Stimulated activated CD4-positive, alpha-beta T cell treated with anti-CD3 and anti-CD28 coated beads, Interleukin-1b, Interleukin-23, amount 100 ng/mL, for 48 hours (primary cell): ENCODE data around the gene CST7.
"Not testable (repeated sequence)": the region's sequence is repeated elsewhere in the genome, so short reads cannot be mapped to it uniquely, and the experiment has no call there.

Source experiments
- DNase-seq: peaks from one replicate; pipeline ENCODE4 v3.0.0-alpha.2; 2020

Gene CST7, protein sequence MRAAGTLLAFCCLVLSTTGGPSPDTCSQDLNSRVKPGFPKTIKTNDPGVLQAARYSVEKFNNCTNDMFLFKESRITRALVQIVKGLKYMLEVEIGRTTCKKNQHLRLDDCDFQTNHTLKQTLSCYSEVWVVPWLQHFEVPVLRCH

DNA sequence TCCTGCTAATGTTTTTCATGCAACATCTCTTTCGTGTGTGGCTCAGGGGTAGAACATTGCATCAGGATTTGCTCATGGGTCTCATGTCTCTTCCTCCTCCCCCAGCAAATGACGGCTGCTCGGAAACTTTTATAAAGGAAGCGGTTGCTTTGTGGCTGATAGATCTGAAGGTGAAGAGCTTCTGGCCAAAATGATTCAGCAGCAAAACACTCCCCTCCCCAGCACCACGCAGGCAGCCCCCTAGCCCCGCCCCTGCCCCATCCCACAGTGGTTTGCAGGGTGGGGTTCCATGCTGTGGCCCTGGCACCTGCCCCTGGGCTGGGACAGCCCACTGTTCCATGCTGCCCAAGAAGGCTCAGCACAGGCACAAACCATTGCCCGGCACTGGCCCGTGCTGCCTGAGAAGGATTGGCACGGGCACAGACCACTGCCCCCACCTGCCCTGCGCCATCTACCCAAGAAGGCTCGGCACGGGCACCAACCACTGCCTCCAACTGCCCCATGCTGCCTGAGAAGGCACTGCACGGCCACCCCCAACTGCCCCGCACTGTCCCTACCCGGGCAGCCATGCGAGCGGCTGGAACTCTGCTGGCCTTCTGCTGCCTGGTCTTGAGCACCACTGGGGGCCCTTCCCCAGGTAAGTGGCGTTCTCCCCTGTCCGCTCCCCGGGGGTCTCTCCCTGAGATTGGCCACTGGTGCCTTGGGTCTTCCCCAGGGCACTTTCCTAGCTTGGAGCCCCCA lies at the start of gene CST7:
CST7 (plus strand) TSS at position 331 of the 741 bp plus-strand sequence; CDS start at position 568, 237 bp downstream.
- peak; percentile 85 for DNase-seq

DNA sequence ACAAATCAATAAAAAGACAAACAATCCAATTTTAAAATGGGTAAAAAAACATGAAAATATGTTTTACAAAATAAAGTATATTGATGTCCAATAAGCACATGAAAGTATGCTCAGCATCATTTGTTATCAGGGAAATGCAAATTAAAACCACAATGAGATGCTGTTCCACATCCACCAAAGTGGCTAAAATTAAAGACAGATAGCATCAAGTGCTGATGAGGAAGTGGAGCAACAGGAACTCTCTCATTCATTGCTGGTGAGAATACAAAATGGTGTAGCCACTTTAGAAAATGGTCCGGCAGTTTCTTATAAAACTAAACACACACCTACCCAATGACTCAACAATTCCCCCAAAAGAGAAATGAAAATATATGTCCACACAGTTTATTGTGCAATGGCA lies 42.3 kb upstream of the CST7 start:
- no peak for DNase-seq

DNA sequence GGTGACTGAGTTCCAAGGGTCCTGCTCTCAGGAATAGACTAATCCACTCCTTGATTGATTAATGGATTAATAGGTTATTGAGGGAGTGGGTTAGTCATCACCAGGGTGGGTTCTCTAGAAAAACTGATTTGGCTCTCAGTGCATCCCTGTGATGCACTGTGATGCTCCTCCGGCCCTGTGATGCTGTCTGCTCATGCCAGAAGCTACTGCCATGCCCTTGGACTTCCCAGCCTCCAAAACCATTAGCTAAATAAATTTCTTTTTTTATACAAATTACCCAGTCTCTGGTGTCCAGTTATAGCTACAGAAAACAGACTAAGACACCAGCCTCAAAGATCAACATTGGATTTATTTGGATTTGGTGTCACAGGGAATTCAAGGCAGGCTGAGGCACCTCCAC lies 40.4 kb upstream of the CST7 start:
- no peak for DNase-seq

DNA sequence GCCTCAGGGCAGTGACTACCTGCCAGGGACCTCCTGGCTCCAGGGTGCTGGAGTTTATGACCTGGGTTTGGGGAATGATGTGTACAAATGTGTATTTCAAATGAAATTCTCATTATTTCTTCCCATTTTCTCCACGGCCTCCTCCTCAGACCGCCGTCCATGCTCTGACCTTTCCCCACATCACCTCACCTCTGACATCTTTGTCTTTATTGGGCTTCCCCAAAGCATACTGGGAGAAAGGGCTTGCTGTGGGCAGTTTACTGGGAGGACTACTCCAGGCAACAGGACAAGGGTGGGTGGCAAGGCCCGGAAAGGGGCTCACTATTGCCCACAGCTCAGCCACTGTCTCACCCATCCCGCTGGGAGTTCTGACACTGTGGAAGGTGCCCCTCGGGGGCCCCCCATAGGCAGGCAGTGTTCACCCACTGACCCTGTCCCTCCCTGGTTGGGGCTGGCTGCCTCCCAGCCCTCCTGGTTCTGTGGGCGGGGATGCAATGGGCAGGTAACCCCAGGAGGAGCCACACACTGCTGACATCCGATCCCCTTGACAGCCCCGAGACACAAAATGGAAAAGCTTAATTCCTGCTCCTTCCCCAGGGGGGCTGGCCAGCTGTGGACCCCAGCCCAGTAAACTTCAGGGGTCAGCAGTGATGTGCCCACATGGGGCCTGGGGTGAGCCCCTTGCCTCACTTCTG lies 39.8 kb upstream of the CST7 start:
- DNase-seq: no peak

DNA sequence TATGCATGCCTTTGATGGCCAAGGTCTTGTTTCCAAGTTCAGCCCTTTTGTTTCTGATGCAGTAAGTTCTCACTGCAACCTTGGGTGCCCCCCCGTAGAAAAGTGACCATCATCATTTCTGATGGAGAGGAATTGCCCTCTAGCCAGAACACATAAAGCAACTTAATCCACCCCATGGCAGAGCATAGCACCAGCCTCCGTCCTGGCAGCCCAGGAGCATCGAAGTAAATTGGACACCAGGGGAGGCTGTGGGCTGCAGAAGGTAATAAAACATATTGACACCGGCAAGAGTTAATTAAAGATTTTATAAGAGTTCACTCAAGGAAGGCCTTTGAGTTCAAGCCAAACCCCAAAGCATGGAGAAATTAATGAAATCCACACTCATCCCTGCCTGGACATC lies 39.2 kb upstream of the CST7 start:
- no peak for DNase-seq

DNA sequence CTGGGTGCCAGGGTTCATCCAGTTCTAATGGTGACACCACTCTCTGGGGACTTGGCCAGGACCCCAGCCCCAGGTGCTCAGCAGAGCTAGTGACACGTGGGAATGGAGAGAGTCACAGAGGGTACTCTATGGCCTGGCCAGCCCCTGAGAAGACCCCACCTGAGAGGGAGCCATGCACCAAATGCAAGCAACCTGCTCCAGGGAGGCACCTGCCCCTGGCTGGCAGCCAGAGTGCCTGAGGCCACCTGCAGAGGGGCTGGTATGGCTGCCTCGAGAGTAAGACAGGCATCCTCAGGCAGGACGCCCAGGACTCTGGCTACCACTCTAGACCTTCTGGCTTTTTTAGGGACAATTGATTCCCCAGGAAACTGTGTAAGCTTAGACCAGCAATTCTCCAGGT lies 38.6 kb upstream of the CST7 start:
- DNase-seq: no peak

DNA sequence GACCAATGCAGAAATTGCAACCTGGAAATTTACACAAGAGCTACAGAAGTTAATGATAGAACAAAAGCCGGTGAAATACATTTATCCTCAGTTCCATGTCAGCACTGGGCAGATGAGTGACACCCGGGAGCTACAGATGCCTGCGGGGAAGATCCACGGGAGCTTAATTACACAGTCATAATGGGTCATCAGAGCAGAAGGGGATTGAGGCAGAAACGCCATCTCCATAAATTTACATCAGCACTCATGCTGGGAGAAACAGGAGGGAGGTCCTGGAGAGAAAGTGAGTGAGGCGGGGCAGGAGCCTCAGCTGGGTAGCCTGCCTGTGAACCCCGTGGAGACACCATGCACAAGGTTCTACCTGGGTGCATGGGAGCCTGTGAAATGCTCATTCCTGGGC lies 37.6 kb upstream of the CST7 start:
- DNase-seq: no peak

DNA sequence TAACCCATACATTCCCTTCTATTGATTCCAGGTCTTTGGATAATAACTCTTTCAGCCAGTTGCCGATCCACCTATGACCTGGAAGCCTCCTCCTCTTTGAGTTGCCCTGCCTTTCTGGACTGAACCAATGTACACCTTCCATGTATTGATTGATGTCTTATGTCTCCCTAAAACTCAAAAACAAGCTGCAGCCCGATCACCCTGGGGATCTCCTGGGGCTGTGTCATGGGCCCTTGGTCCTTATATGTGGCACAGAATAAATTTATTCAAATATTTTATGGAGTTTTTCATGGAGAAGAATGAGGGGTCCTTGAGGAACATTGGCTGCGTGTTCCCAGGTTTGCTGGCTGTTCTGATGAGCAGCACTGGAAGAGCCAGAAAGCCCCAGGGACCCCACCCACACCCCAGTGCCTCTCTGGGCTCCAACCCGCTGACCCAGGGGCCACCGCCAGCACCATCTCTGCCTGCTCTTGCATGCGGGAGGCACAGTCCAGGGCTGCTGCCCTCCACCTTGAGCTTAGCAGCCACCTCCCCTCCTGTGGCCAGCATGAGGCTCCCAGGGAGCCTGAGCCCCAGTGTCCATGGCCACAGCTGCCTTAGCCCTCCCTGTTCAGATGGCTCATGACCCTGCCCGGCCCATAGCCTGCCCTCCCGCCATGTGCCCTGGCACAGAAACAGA lies 36.5 kb upstream of the CST7 start:
- no peak for DNase-seq

DNA sequence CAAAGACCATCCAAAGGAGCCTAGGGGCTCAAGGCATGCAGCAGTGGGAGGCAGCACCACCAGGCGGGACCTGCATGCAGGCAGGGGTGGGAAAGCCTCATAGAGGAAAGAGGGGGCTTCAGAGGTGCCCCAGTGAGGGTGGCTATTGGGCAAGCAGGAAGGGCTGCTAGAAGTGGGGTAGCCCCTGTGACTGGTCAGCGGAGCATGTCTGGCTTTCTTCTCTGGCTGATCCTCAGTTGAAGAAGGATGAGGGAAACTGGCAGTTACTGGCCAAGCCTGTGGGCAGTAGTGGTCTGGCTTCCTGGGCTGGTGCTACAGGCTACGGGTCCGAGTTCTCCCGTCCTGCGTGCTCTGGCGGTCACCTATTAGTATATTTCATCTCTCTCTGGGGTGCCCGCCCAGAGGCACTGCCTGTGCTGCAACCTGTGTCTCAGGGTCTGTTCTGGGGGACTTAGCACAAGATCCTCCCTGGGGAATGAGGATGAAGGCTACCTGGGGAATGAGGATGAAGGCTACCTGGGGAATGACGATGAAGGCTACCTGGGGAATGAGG lies 35.9 kb upstream of the CST7 start:
- no peak for DNase-seq

DNA sequence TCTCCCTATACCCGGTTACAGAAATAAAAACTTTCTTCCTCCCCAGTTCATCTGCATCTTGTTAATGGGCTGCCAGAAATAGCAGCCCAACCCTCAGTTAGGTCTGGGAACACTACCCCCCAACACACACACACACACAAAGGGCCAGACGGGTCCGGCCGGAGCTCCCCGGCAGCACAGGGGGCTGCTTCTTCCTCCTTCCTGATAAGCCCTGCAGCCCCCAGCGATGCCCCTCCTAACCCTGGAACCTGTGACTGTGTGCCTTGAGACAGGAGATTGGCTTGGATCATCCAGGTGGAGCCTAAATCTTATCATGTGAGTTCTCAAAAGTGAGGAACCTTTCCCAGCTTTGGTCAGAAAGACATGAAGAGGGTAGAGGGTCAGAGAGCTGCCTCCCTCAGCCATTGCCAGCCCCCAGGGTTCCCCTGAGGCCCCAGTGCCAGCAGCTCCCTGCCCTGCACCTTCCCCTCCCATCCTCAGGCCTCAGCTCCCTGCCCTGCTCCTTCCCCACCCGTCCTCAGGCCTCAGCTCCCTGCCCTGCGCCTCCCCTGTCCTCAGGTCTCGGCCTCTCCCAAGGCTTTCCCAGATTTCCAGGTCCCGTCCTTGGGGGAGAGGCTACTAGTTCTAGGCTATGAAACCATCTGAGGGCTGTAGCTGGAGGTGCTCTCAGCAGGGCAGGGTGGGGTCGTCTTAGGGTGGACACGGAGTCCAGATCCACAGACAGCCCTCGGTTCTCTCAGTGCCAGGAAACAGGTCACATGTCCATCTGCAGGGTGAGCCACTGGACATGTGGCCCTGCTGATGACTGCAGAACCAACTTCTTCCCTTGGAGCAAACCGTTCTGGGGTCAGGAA lies 34.5 kb upstream of the CST7 start:
- DNase-seq: no peak

DNA sequence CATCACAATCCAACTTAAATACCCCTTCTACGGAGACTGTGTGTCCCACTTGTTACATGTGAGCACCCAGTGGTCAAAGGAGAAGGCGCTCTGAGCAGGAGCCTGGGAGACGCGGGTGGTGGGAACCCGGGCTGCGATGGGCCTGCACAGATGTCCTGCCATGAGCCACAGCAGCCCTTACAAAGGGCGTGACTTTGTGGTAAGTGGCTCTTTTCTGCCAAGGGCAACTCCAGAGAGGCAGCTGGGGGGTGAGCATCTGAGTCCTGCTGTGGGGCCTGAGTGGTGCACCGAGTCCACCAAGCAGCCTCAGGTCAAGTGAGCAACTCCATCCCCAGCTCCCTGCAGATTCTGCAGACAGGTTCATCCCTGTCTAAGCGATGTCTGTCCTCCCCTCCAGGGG lies 33.6 kb upstream of the CST7 start:
- no peak for DNase-seq

DNA sequence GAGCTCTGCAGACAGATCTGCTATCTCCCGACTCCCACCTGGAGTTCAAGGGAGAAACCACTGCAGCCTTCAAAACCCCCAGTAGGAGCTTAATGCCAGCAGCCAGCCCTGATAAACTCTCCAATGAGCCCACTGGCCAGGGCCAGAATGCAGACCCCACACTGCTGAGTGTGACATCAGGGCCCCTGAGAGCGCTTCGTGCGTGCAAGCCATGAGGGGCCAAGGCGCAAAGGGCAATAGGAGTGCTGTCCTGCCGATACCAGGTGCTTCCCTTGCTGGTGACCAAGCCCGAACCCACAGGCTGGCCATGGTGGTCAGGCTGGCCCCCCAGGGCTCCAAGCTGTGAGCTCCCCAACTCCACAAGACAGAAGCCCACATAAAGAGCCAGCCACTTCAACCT lies 33.2 kb upstream of the CST7 start:
- no peak for DNase-seq

DNA sequence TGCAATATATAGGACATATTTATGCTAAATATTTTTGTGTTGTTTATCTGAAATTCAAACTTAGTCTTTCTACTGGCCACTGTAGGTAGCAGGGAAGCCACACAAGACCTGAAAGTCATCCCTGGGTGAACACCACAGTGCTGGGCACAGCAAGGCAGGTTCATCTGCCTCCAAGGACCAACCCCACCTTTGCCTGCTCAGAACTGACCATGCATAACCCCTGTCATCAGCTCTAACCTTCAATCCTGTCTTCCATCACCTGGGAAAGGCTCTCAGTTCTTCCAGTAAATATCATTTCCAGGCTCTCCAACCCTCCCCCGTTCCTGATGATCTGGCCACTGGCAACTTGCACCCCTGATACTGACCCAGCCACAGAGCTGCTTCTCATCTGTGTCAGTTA lies 32.7 kb upstream of the CST7 start:
- DNase-seq: no peak

DNA sequence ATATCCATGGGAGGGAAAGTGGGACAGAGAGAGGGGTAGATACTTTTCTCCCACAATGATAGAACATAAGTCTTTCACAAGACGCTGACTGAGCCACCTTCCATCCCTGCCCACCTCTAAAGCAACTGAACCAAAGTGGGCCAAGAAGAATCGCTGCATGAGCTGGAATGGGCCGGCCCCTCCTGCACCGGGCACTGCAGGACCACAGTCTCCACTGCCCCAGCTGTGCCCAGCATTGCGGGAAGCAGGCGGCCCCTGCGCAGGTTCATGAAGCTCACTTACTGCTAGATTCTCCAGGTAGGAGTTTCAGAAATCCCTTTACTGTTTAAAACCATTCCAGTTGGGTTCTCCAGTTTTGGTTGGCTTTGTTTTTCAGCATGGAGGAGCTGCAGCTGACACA lies 32.0 kb upstream of the CST7 start:
- no peak for DNase-seq

DNA sequence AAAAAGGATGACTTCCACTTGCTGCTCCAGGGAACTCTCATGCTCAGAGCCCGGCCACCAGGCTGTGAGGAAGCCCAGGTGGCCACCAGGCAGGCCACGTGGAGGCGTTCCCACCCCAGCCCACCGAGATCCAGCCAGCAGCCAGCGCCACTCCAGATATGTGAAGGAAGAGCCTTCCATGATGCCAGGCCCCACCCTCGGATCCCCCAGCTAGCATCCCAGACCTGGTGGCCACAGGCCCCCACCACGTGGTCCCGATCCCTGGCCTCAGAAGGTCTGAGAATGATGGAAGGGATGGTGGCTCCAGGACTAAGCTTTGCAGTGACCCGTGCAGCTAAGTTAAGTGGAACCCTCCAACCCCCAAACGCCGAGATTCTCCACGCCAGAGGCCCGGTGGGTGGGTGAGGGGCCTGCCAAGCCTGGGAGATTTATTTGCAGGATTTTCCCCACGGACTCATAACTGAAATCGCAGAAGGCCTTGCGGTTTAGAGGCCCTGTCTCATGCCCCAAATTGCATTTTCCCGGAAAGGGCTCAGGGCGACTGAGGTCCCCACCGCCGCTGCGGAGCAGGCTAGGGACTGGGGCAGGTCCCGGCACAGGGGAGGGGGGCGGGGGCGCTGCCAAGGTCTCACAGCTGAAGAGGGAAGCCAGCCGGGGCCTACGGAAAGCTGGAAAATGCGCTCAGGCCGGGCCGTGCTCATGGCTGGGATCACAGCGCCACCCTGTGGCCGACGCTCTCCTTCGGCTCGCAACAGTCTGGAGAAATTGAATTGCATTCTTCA lies 31.1 kb upstream of the CST7 start:
- peak; percentile 47 for DNase-seq

DNA sequence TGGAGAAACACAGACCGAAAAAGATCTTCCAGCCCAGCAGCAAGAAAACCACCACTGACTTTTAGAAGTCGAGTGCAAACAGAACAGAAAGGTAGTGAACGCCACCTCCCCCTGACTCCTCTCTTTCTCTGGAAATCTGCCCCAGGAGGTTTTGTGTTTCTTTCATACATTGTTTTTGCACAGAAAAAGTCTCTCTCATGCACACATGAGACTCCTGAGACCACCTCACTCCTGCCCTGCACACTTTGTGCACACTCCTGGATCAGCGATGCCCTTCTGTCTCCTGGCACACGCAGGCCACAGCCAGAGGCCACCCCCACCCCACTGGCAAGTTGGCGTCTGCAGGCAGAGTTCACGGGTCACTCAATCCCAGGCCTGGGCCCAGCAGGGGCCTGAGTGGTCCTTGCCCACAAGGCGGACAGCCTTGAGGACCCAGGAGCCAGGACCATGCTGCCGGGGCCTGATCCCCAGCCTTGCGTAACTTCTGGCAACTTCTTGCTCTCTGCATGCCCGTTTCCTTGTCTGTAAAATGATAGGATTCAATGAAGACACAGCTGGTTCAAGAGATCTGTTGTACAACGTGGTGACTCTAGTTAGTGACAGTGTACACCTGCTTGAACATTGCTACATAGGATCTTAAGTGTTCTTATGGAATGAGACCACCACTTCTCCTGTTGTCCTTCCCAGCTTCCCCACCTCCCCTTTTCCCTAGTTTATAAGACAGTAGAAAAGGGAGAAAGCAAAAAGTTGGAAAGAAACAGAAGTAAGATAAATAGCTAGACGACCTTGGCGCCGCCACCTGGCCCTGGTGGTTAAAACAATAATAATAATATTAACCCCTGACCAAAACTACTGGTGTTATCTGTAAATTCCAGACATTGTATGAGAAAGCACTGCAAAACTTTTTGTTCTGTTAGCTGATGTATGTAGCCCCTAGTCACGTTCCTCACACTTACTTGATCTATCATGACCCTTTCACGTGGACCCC lies 30.2 kb upstream of the CST7 start:
- DNase-seq: no peak

DNA sequence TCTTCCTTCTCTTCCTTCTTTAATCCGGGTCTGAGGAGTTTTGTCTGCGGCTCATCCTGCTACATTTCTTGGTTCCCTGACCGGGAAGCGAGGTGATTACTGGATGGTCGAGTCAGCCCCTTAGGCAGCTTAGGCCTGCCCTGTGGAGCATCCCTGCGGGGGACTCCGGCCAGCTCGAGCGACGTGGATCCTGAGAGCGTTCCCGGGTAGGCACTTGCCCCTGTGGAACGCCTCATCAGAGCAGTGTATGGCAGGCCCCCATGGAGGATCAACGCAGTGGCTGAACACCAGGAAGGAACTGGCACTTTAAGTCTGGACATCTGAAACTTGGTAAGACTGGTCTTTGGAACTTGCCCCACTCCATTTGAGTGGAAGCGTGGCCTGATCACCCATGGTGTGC lies 29.4 kb upstream of the CST7 start:
- not testable (repeated sequence) for DNase-seq

DNA sequence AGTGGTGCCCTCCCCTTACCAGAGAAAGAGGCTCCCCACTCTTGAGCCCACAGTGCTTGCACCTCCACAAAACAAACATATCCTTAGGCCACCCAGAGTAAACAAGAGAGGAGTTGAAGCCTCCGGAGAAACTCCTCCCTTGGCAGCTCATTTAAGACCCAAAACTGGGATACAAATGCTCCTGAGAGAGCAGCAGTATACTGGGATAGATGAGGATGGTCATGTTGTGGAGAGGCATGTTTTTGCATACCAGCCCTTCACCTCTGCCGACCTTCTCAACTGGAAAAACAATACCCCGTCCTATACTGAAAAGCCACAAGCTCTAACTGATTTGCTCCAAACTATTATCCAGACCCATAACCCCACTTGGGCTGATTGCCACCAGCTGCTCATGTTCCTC lies 28.4 kb upstream of the CST7 start:
- not testable (repeated sequence) for DNase-seq

DNA sequence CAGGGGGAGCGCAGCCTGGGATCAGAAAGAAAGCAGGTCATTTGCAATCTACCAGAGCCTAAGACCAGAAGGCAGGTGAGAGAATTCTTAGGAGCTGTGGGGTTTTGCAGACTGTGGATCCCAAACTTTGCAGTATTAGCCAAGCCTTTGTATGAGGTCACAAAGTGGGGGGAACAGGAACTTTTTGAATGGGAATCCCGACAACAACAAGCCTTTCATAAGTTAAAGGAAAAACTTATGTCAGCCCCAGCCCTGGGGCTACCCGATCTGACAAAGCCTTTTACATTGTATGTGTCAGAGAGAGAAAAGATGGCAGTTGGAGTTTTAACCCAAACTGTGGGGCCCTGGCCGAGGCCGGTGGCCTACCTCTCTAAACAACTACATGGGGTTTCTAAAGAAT lies 19.8 kb upstream of the CST7 start:
- DNase-seq: not testable (repeated sequence)
